ENCODE measurements around the gene PYCR2. TPM values are rescaled to one million over a fixed set of nuclear protein-coding genes. Genes with fewer than 3 reads are reported as not detected.

Gene PYCR2
- total RNA-seq, 1 experiment from 2014 or later: 57.7 TPM

- no peaks in the 10 kb centered on the region for H3K9me3 ChIP-seq (ENCODE audit: low read length)
- H3K27ac ChIP-seq (ENCODE audit: low read length): no peak overlapping the region
- peaks cover 11% of the 10 kb centered on the region; the same call in 1 of the 2 replicates for H3K36me3 ChIP-seq (ENCODE audit: low read depth, low read length)
- H3K9me2 ChIP-seq (replicated peaks; ENCODE audit: low read length): no peaks in the 10 kb centered on the region
- CTCF ChIA-PET: no interaction called here
- POLR2A ChIA-PET (ENCODE audit: unreplicated experiment): no interaction called here
- no peak overlapping the region for H3K4me3 ChIP-seq (ENCODE audit: low read length)
- H3K4me1 ChIP-seq (ENCODE audit: insufficient read depth, low read length): peaks cover 1% of the 10 kb centered on the region
- TF ChIP-seq EZH2phosphoT487 (IDR thresholded peaks at IDR 0.05; ENCODE audit: borderline replicate concordance, low read length): no peak
- no peak for TF ChIP-seq CTCF (conservative IDR thresholded peaks at IDR 0.05; ENCODE audit: low read depth, low read length)
- no peak for TF ChIP-seq EZH2 (IDR thresholded peaks at IDR 0.05; ENCODE audit: low read length, unreplicated experiment)
- H3K9ac ChIP-seq (ENCODE audit: low read length): no peak overlapping the region
- H3K27me3 ChIP-seq (ENCODE audit: low read length): no peaks in the 10 kb centered on the region
- ATAC-seq (no peak), DNase-seq (no peak)
- H3K79me2 ChIP-seq (ENCODE audit: low read length): no peaks in the 10 kb centered on the region
- intact Hi-C loops (cut with micrococcal nuclease): no loop called here
- H3K4me2 ChIP-seq (ENCODE audit: low read length): no peak overlapping the region
- BruUV-seq (replicated peaks): no TSS peak
- no peaks in the 10 kb centered on the region for H4K20me1 ChIP-seq (ENCODE audit: low read length)
- H2AFZ ChIP-seq (ENCODE audit: low read length): no peak overlapping the region
- H3F3A ChIP-seq (ENCODE audit: low read length, unreplicated experiment): no peaks in the 10 kb centered on the region
Observed at GRCh38 chr1:225914391-225914790, 9.7 kb downstream of the PYCR2 start.

- TF ChIP-seq EZH2phosphoT487 (IDR thresholded peaks at IDR 0.05; ENCODE audit: borderline replicate concordance, low read length) (no peak), EZH2 (IDR thresholded peaks at IDR 0.05; ENCODE audit: low read length, unreplicated experiment) (no peak), CTCF (conservative IDR thresholded peaks at IDR 0.05; ENCODE audit: low read depth, low read length) (no peak; the same call in 1 of the 2 replicates)
- CTCF ChIA-PET: interaction anchor here (0.6 kb wide), 1 partner anchor 138 kb away, joined by 3 read pairs; no protein-coding TSS in a partner anchor
- Histone ChIP-seq H3K79me2 (ENCODE audit: low read length) (no peaks in the 10 kb centered on the region), H3K4me2 (ENCODE audit: low read length) (no peak overlapping the region), H4K20me1 (ENCODE audit: low read length) (no peaks in the 10 kb centered on the region), H2AFZ (ENCODE audit: low read length) (no peak overlapping the region), H3K4me3 (ENCODE audit: low read length) (no peak overlapping the region), H3K27ac (ENCODE audit: low read length) (no peak overlapping the region), H3K36me3 (ENCODE audit: low read depth, low read length) (no peaks in the 10 kb centered on the region), H3K27me3 (ENCODE audit: low read length) (no peaks in the 10 kb centered on the region), H3K4me1 (ENCODE audit: insufficient read depth, low read length) (no peaks in the 10 kb centered on the region), H3F3A (ENCODE audit: low read length, unreplicated experiment) (no peaks in the 10 kb centered on the region), H3K9ac (ENCODE audit: low read length) (no peak overlapping the region), H3K9me2 (replicated peaks; ENCODE audit: low read length) (no peaks in the 10 kb centered on the region), H3K9me3 (ENCODE audit: low read length) (no peaks in the 10 kb centered on the region)
- BruUV-seq (replicated peaks): no TSS peak
- no peak for DNase-seq
- ATAC-seq: no peak
- intact Hi-C loops (cut with micrococcal nuclease): no loop called here
- POLR2A ChIA-PET (ENCODE audit: unreplicated experiment): no interaction called here
Observed at GRCh38 chr1:225911191-225912130, 12.6 kb downstream of the PYCR2 start.

GRCh38 chr1:225909477-225909876 is 14.6 kb downstream of the PYCR2 start:
- intact Hi-C loops (cut with micrococcal nuclease): no loop called here
- no peaks in the 10 kb centered on the region for H3K9me2 ChIP-seq (replicated peaks; ENCODE audit: low read length)
- H3K79me2 ChIP-seq (ENCODE audit: low read length): no peaks in the 10 kb centered on the region
- ChIA-PET CTCF (no interaction called here), POLR2A (ENCODE audit: unreplicated experiment) (interaction anchor here (0.5 kb wide), 1 partner anchor 11 kb away, joined by 3 read pairs; no protein-coding TSS in a partner anchor)
- H4K20me1 ChIP-seq (ENCODE audit: low read length): no peaks in the 10 kb centered on the region
- TF ChIP-seq CTCF (conservative IDR thresholded peaks at IDR 0.05; ENCODE audit: low read depth, low read length) (no peak), EZH2phosphoT487 (IDR thresholded peaks at IDR 0.05; ENCODE audit: borderline replicate concordance, low read length) (no peak), EZH2 (IDR thresholded peaks at IDR 0.05; ENCODE audit: low read length, unreplicated experiment) (no peak)
- no peaks in the 10 kb centered on the region for H3K36me3 ChIP-seq (ENCODE audit: low read depth, low read length)
- no peak overlapping the region for H3K9ac ChIP-seq (ENCODE audit: low read length)
- no peak overlapping the region for H2AFZ ChIP-seq (ENCODE audit: low read length)
- BruUV-seq (replicated peaks): no TSS peak
- H3K4me2 ChIP-seq (ENCODE audit: low read length): no peak overlapping the region
- no peaks in the 10 kb centered on the region for H3F3A ChIP-seq (ENCODE audit: low read length, unreplicated experiment)
- H3K27me3 ChIP-seq (ENCODE audit: low read length): no peaks in the 10 kb centered on the region
- H3K4me1 ChIP-seq (ENCODE audit: insufficient read depth, low read length): no peaks in the 10 kb centered on the region
- ATAC-seq (no peak), DNase-seq (no peak)
- H3K4me3 ChIP-seq (ENCODE audit: low read length): no peak overlapping the region
- H3K9me3 ChIP-seq (ENCODE audit: low read length): no peaks in the 10 kb centered on the region
- no peak overlapping the region for H3K27ac ChIP-seq (ENCODE audit: low read length)

Data from PC-3 (cell line).